Osteoblast (primary cell): ENCODE data around the gene TM6SF1. TPM values are rescaled to one million over a fixed set of nuclear protein-coding genes. Genes with fewer than 3 reads are reported as not detected.

Experiments
- DNase-seq: peaks from one replicate; pipeline ENCODE4 v3.0.0; 2011; ENCODE audit warnings: low spot score, mixed read lengths; ENCODE audit not compliant: insufficient read length; ENCODE audit errors: missing footprints
- H2AFZ ChIP-seq: 2 replicates; pipeline ENCODE4 v1.6.0; 2011; ENCODE audit warnings: mild to moderate bottlenecking, low read length
- H3K27ac ChIP-seq: 2 replicates; pipeline ENCODE4 v1.5.1; 2011; ENCODE audit warnings: mild to moderate bottlenecking, low read depth, low read length, moderate library complexity
- H3K27me3 ChIP-seq: 2 replicates; pipeline ENCODE4 v1.6.0; 2012; ENCODE audit warnings: mild to moderate bottlenecking, control low read depth, inconsistent platforms, low read length, moderate library complexity; ENCODE audit not compliant: insufficient read depth
- H3K36me3 ChIP-seq: 2 replicates; pipeline ENCODE4 v1.5.1; 2011; ENCODE audit warnings: mild to moderate bottlenecking, low read length, control low read depth, moderate library complexity; ENCODE audit not compliant: insufficient read depth
- H3K4me1 ChIP-seq: 2 replicates; pipeline ENCODE4 v1.5.1; 2011; ENCODE audit warnings: mild to moderate bottlenecking, low read length, control low read depth, moderate library complexity; ENCODE audit not compliant: insufficient read depth
- H3K4me2 ChIP-seq: 2 replicates; pipeline ENCODE4 v1.6.0; 2011; ENCODE audit warnings: mild to moderate bottlenecking, low read length; ENCODE audit not compliant: insufficient read depth
- H3K4me3 ChIP-seq: fragments of 200-600 bp; sonication (generic); 3 replicates; pipeline ENCODE4 v1.5.1; 2012; ENCODE audit warnings: mild to moderate bottlenecking, low read length, inconsistent platforms; ENCODE audit not compliant: insufficient read depth
- H3K79me2 ChIP-seq: 2 replicates; pipeline ENCODE4 v1.6.0; 2012; ENCODE audit warnings: mild to moderate bottlenecking, low read length, control low read depth, inconsistent platforms; ENCODE audit not compliant: insufficient read depth
- H3K9me3 ChIP-seq: 2 replicates; pipeline ENCODE4 v1.5.1; 2011; ENCODE audit warnings: low read depth, low read length, control low read depth
- H4K20me1 ChIP-seq: 2 replicates; pipeline ENCODE4 v1.6.0; 2012; ENCODE audit warnings: mild to moderate bottlenecking, low read length, control low read depth; ENCODE audit not compliant: insufficient read depth
- CTCF ChIP-seq: IDR thresholded peaks from 2 replicates; pipeline ENCODE4 v1.5.1; 2011; ENCODE audit warnings: mild to moderate bottlenecking, low read depth, low read length, moderate library complexity; ENCODE audit errors: extremely low read depth
- total RNA-seq: library from RNA; depleted of rRNA; stranded (reverse); fragments of >200 nt; gene quantifications from 2 replicates; pipeline ENCODE4 v1.2.3, GENCODE V29; 2012

The TM6SF1 gene
- total RNA-seq, 1 donor = 0.36 TPM

DNA sequence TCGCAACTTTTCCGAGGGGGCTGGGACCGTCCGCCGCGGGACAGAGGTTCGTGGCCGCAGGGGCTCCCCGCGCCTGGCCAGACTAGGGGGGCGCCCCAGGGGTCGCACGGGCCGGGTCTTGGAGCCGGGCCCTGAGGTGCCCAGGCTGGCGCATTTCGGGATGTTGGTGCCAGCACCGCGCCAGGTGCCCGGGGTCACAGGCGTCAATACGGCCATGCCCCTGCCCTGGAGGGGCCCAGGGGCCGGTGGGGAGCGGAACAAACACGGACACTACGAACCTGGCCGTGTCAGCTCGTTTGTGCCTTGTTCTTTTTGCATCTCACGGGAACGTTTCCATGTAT is 366 bp downstream of the TM6SF1 start:
- Histone ChIP-seq H3K79me2 (no peaks in the 10 kb centered on the region), H3K4me2 (peak overlapping the region; percentile 75), H3K27me3 (peaks cover 23% of the 10 kb centered on the region), H4K20me1 (no peaks in the 10 kb centered on the region), H2AFZ (peak overlapping the region; percentile 51), H3K36me3 (no peaks in the 10 kb centered on the region), H3K4me3 (peak overlapping the region; percentile 61), H3K27ac (no peak overlapping the region), H3K4me1 (peaks cover 3% of the 10 kb centered on the region), H3K9me3 (no peaks in the 10 kb centered on the region)
- TF ChIP-seq CTCF = no peak
- DNase-seq = no peak

DNA sequence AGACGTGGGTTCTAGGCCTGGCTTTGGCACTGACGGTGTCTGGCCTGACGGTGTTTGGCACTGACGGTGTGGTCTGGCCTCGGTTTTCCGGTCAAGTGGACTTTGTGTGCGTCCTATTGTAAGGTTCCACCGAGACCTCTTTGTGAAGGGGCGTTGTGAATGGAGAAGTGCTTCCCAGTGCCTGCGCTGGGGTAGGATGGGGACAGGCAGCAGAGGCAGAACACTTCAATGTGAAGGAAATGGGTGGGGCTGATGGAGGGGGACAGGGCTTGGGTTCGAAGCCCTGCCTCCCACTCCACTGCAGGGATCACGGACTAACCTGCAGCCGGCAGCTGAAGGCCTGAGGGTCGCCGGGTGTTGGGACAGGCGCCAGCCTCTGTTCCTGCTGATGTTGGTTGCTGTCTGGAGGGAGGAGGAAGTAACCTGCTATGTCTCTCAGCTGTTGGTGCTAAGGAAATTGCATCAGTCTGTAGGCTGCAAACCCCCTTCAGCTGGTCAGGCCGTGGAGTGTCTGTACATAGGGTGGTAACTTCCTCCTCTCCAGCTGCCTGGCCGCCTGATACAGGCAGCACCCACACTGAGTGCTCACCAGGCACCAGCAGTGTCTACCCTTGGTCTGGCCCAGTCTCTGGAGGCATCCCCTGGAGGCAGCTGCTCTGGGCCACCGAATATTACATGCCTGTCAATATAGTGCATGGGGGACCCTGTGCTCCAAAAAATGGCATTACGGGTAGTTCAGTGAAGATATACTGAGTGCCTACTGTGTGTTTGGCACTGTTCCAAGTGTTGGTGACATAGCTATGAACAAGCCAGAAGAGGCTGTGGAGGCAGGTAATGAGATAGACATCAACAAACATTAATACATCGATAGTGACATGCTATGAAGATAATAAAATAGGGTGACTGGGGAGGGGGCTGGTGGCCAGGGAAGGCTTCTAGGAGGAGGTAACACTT is 1.1 kb downstream of the TM6SF1 start:
- H3K4me1 ChIP-seq = peaks cover 5% of the 10 kb centered on the region
- no peaks in the 10 kb centered on the region for H3K36me3 ChIP-seq
- no peaks in the 10 kb centered on the region for H3K9me3 ChIP-seq
- no peaks in the 10 kb centered on the region for H3K79me2 ChIP-seq
- peaks cover 23% of the 10 kb centered on the region for H3K27me3 ChIP-seq
- TF ChIP-seq CTCF = no peak
- H2AFZ ChIP-seq = no peak overlapping the region
- no peak overlapping the region for H3K27ac ChIP-seq
- H4K20me1 ChIP-seq = no peaks in the 10 kb centered on the region
- DNase-seq = no peak
- no peak overlapping the region for H3K4me3 ChIP-seq
- peak overlapping the region; percentile 75 for H3K4me2 ChIP-seq

- peaks cover 23% of the 10 kb centered on the region for H3K27me3 ChIP-seq
- H3K4me3 ChIP-seq = no peak overlapping the region
- no peaks in the 10 kb centered on the region for H4K20me1 ChIP-seq
- no peak overlapping the region for H3K27ac ChIP-seq
- H3K4me2 ChIP-seq = no peak overlapping the region
- no peak overlapping the region for H2AFZ ChIP-seq
- H3K79me2 ChIP-seq = no peaks in the 10 kb centered on the region
- H3K36me3 ChIP-seq = no peaks in the 10 kb centered on the region
- H3K4me1 ChIP-seq = peaks cover 5% of the 10 kb centered on the region
- TF ChIP-seq CTCF = no peak
- DNase-seq = no peak
- no peaks in the 10 kb centered on the region for H3K9me3 ChIP-seq
Measured at GRCh38 chr15:83109532-83109931, 2.1 kb downstream of the TM6SF1 start.

- peaks cover 5% of the 10 kb centered on the region for H3K4me1 ChIP-seq
- H3K9me3 ChIP-seq = no peaks in the 10 kb centered on the region
- no peaks in the 10 kb centered on the region for H4K20me1 ChIP-seq
- no peak overlapping the region for H2AFZ ChIP-seq
- H3K4me3 ChIP-seq = no peak overlapping the region
- H3K27ac ChIP-seq = no peak overlapping the region
- peaks cover 23% of the 10 kb centered on the region for H3K27me3 ChIP-seq
- no peaks in the 10 kb centered on the region for H3K36me3 ChIP-seq
- H3K4me2 ChIP-seq = no peak overlapping the region
- no peak for DNase-seq
- no peak for TF ChIP-seq CTCF
- no peaks in the 10 kb centered on the region for H3K79me2 ChIP-seq
Measured at GRCh38 chr15:83110381-83110780, 2.9 kb downstream of the TM6SF1 start.
